Activated CD8-positive, alpha-beta memory T cell treated with anti-CD3 and anti-CD28 coated beads, Interleukin-2, amount 50 U/mL, for 1 hour (primary cell): ENCODE data around the gene SLC5A3.

Experiments
- DNase-seq: peaks from one replicate; pipeline ENCODE4 v3.0.0-alpha.2; 2020; ENCODE audit errors: extremely low read depth

SLC5A3 gene

GRCh38 chr21:34073032-34073748, at the start of gene SLC5A3, which contains the start of gene MRPS6:
Gene SLC5A3, plus strand, starts transcription at chr21:34073578. Its CDS starts 21,621 bp downstream, at chr21:34095199.
Gene MRPS6, plus strand, starts transcription at chr21:34073578. Its CDS starts 123 bp downstream, at chr21:34073701.
- DNase-seq: peak; percentile 50

- DNase-seq: no peak
Measured at GRCh38 chr21:34023691-34024373, 49.5 kb upstream of the SLC5A3 start.

- DNase-seq: no peak
Measured at GRCh38 chr21:34024374-34024693, 49.0 kb upstream of the SLC5A3 start.

DNA sequence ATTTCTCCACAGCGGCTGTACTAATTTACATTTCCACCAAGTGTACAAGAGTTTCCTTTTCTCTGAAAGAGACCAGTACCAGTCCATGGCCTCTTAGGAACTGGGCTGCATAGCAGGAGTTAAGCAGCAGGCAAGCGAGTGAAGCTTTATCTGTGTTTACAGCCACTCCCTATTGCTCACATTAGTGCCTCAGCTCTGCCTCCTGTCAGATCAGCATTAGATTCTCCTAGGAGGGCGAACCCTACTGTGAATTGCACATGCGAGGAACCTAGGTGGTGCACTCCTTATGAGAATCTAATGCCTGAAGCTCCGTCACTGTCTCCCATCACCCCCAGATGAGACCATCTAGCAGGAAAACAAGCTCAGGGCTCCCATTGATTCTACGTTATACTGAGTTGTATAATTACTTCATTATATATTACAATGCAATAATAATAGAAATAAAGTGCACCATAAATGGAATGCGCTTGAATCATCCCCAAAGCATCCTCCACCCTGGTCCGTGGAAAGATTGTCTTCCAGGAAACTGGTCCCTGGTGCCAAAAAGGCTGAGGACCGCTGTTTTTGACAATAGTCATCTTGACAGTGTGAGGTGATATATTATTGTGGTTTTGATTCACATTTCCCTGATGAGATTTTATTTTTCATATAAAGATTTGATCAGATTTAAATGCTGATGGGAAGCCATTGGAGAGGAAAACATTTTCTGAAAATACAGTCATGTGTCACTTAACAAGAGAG, 45.5 kb upstream of the SLC5A3 start:
- no peak for DNase-seq

GRCh38 chr21:34029743-34030528, 43.4 kb upstream of the SLC5A3 start:
- DNase-seq: no peak

- DNase-seq: no peak
Measured at GRCh38 chr21:34031835-34032370, 41.5 kb upstream of the SLC5A3 start.

DNA sequence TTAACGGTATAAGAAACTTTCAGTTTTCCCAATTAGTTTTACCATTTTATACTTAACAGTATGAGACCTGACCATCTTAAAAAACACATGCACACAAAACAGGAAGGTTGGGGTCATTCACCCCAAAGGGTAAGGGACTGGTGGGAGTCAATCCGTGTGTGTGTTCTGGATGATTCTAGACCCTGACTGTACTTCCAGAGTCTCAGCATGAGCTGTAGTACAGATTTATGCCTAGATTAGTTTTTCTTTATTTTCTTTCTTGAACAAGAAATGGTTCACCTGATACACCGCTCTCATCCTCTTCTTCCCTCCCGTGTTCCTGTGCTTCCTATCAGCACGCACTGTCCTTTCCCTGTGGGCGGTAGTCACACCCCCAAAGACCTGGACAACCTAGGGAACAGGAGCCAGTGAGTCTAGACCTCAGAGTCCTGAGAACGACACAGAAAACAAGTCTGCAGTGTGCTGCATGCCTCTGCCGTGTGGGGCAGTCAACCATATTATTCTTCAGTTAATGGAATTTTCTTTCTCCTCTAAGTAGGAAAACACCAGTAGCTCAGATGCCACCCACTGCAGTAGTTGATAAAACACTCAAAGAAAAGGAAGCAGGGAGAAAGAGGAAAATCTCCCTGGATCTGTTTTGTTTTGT, 38.9 kb upstream of the SLC5A3 start:
- DNase-seq: no peak

DNA sequence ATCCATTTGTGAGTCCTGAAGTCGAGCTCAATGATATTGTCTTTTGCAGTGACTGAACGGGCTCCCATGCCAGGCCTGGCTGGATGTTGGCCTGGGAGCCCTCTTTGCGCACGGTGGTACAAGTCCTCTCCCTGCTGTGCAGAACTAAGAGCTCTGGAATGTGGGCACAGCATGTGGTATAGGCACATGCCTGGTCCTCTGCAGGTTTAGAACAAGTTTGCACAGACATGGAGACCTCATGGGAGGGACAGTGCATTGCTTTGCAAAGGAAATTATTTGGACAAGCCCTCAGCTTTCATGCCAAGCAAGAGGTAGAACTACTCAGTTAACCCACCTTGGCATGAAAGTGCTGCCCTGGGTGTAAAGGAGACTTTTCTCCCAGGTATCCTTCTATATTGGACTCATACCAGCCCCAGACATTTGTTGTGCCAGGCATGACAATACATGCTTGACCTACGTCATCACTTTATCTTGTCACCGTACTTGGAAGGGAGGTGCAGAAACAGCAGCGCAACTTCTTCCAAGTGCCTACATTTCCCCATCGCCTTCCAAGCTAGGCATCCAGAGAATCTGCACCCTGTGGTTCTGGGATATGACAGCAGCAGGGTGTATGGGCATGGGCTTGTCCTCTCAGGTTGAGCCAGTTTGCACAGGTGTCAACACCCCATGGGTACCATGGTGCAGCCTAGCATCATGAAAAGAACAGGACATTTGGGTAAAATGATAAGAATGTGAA, 37.6 kb upstream of the SLC5A3 start:
- DNase-seq: no peak

GRCh38 chr21:34037009-34037795, 36.2 kb upstream of the SLC5A3 start:
- no peak for DNase-seq

DNA sequence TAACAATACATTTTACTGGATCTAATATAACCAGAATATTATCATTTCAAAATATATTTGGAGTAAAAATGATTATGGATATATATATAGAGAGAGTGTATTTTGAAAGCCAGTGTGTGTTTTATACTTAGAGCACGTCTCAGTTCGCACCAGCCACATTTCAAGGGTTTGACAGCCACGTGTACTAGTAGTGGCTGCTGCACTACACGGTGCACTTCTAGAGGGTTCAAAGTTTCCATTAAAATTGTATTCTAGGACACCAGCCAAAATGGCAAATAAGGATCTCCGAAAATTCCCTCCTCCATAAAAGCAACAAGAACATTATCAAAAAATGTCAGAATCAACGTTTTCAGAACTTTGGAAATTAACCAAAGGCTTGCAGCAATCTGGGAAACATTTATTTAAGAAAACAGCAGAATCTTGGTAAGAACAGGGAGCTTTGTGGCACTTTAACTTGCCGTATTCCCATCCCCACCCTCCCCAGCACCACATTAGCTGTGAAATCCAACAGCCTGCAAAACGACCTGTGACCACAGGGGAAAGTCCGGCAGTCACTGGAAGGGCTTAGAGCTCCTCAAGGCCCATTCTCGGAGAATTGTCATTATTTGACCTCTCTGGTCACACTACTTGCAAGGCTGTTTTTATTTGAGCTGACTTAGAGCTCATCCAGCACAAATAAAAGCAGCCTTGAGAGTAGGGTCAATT, 33.5 kb upstream of the SLC5A3 start:
- no peak for DNase-seq

DNA sequence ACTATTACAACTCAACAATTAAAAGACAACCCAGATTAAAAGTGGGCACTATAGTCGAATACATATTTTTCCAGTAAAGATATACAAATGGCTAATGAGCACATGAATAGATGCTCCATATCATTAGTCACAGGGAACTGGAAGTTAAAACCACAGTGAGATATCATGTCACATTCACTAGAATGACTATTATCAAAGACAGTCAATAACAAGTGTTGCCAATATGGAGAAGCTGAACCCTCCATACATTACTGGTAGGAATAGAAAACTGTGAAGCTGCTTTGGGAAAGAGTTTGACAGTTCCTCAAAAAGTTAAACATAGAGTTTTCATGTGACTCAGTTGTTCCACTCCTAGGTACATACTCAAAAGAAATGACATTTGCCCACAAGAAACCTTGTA, 30.6 kb upstream of the SLC5A3 start:
- no peak for DNase-seq

GRCh38 chr21:34043333-34043732, 30.0 kb upstream of the SLC5A3 start:
- DNase-seq: no peak

GRCh38 chr21:34046917-34047316, 26.5 kb upstream of the SLC5A3 start:
- no peak for DNase-seq

DNA sequence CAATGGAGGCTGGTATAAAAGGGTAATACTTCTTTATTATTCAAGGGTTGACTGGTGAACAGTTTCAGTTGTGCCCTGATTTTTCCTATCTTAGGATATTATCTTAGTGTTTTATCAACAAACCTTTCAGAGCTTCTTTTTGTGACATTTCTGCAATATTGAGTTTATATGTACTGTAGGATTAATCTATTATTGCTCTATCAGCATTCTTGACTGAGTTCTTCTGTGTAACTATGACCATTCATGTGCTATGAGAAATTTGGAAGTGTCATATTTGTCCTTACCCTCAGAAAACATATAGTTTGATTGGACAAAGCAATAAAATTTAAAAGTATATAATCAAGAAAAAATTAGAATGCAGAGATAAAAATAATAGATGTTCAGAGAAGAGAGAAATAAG, 25.5 kb upstream of the SLC5A3 start:
- DNase-seq: no peak

GRCh38 chr21:34052171-34052570, 21.2 kb upstream of the SLC5A3 start:
- DNase-seq: no peak

GRCh38 chr21:34054259-34054658, 19.1 kb upstream of the SLC5A3 start:
- DNase-seq: no peak

- DNase-seq: no peak
Measured at GRCh38 chr21:34055615-34056014, 17.8 kb upstream of the SLC5A3 start.

- DNase-seq: no peak
Measured at GRCh38 chr21:34061983-34062382, 11.4 kb upstream of the SLC5A3 start.

DNA sequence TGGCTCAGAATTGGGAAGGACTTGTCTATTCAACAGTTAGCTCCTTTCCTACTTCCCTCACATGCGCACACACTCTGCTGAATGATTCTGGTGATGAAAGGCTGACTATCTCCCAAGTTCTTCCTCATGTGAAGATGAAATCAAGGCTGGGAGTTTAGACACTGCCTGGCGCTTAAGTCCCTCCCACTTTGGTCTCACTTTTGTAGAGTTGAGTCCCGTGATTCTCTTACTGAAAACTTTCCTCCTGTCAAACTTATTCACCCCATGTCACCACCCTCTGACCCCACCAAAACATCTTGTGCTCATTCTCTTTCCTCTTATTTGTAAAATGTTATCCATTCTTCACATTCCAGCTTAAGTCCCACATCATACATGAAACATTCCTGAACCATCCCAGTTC, 8.4 kb upstream of the SLC5A3 start:
- no peak for DNase-seq
